Upper lobe of right lung (tissue), 1 donor: ENCODE results near the gene CHKA. TPM values are rescaled to one million over a fixed set of nuclear protein-coding genes. Genes with fewer than 3 reads are reported as not detected.

Source experiments
- ATAC-seq: fragments of 200-7000 bp; cut with Tn5 transposase; one replicate; pipeline ENCODE4 v1.9.1; 2020; ENCODE audit warnings: mild to moderate bottlenecking, moderate library complexity
- DNase-seq: peaks from one replicate; pipeline ENCODE4 v3.0.0-alpha.2; 2020
- H3K27ac ChIP-seq: fragments of 200-600 bp; one replicate; pipeline ENCODE4 v1.8.0; 2022
- H3K27me3 ChIP-seq: fragments of 200-600 bp; one replicate; pipeline ENCODE4 v1.8.0; 2022; ENCODE audit warnings: mild to moderate bottlenecking
- H3K36me3 ChIP-seq: fragments of 200-600 bp; one replicate; pipeline ENCODE4 v1.8.0; 2022
- H3K4me1 ChIP-seq: fragments of 200-600 bp; one replicate; pipeline ENCODE4 v1.8.0; 2022
- H3K4me3 ChIP-seq: fragments of 200-600 bp; one replicate; pipeline ENCODE4 v1.8.0; 2022; ENCODE audit warnings: mild to moderate bottlenecking
- H3K9me3 ChIP-seq: fragments of 200-600 bp; one replicate; pipeline ENCODE4 v1.8.0; 2022
- intact Hi-C: fragments of 100-400 bp; cut with DNase I; formaldehyde crosslinking; loops from one replicate; pipeline ENCODE4 v1.11.0; 2022
- total RNA-seq: library from RNA; stranded (reverse); fragmentation: NEBNext Ultra II Directional; extraction: Animal tissue kit (Norgen Biotek cat#: 25700); gene quantifications from one replicate; pipeline ENCODE4 v1.2.1, GENCODE V29; 2021
- TF ChIP-seq, protein P1 (sequence below): fragments of 200-600 bp; IDR thresholded peaks from one replicate; pipeline ENCODE4 v1.8.0; 2022; ENCODE audit warnings: antibody characterized with exemption
- donor health status: DM: no; HTN: yes; CAD: no; lungs with severe emphysema.

The CHKA gene
- total RNA-seq, 1 donor from 2014 or later = 53.3 TPM

- intact Hi-C loops = no loop called here
- Histone ChIP-seq H3K27ac (peak overlapping the region; percentile 91), H3K4me1 (peaks cover 54% of the 10 kb centered on the region), H3K4me3 (no peak overlapping the region), H3K36me3 (no peaks in the 10 kb centered on the region), H3K9me3 (no peaks in the 10 kb centered on the region), H3K27me3 (no peaks in the 10 kb centered on the region)
- TF ChIP-seq, protein P1, sequence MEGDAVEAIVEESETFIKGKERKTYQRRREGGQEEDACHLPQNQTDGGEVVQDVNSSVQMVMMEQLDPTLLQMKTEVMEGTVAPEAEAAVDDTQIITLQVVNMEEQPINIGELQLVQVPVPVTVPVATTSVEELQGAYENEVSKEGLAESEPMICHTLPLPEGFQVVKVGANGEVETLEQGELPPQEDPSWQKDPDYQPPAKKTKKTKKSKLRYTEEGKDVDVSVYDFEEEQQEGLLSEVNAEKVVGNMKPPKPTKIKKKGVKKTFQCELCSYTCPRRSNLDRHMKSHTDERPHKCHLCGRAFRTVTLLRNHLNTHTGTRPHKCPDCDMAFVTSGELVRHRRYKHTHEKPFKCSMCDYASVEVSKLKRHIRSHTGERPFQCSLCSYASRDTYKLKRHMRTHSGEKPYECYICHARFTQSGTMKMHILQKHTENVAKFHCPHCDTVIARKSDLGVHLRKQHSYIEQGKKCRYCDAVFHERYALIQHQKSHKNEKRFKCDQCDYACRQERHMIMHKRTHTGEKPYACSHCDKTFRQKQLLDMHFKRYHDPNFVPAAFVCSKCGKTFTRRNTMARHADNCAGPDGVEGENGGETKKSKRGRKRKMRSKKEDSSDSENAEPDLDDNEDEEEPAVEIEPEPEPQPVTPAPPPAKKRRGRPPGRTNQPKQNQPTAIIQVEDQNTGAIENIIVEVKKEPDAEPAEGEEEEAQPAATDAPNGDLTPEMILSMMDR = no peak
- peak; percentile 50 for ATAC-seq
- peak; percentile 92 for DNase-seq
These were observed 106.8 kb downstream of the CHKA start for GRCh38 chr11:68014157-68014946.

DNA sequence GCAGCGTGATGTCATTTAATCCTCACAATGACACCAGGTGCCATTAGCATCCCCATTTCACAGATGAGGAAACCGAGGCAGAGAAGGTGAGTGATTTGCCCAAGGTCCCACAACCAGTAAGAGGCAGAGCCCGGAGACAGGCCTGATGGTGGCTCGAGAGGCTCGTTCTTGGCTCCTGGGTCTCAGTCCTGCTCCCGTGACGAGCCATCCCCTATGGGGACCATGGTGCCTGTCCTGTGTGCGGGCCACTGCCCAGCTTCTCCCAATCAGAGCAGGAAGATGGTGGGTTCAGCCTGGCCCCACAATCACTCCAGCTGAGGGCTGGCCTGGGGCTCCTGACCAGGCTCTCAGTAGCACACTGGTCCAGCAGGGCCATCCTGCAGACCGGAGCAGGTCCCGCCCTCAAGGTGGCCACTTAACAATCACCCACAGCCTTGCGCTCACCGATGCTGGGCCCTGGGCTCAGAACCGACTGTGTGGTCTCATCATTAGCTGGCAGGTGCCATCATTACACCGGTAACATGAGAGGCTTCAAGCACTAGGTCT lies 107.5 kb downstream of the CHKA start:
- DNase-seq (peak; percentile 66), ATAC-seq (no peak)
- H3K4me1 ChIP-seq = peaks cover 61% of the 10 kb centered on the region
- no peaks in the 10 kb centered on the region for H3K36me3 ChIP-seq
- no peak overlapping the region for H3K4me3 ChIP-seq
- TF ChIP-seq, protein P1 = no peak
- H3K9me3 ChIP-seq = no peaks in the 10 kb centered on the region
- peak overlapping the region; percentile 91 for H3K27ac ChIP-seq
- intact Hi-C loops = no loop called here
- no peaks in the 10 kb centered on the region for H3K27me3 ChIP-seq

GRCh38 chr11:68012843-68013610 lies 108.2 kb downstream of the CHKA start:
- H3K9me3 ChIP-seq = no peaks in the 10 kb centered on the region
- DNase-seq (peak; percentile 87), ATAC-seq (peak; percentile 56)
- no peaks in the 10 kb centered on the region for H3K36me3 ChIP-seq
- H3K27ac ChIP-seq = peak overlapping the region; percentile 91
- H3K27me3 ChIP-seq = no peaks in the 10 kb centered on the region
- TF ChIP-seq, protein P1 = no peak
- H3K4me3 ChIP-seq = peak overlapping the region; percentile 10
- peaks cover 63% of the 10 kb centered on the region for H3K4me1 ChIP-seq
- intact Hi-C loops = no loop called here

DNA sequence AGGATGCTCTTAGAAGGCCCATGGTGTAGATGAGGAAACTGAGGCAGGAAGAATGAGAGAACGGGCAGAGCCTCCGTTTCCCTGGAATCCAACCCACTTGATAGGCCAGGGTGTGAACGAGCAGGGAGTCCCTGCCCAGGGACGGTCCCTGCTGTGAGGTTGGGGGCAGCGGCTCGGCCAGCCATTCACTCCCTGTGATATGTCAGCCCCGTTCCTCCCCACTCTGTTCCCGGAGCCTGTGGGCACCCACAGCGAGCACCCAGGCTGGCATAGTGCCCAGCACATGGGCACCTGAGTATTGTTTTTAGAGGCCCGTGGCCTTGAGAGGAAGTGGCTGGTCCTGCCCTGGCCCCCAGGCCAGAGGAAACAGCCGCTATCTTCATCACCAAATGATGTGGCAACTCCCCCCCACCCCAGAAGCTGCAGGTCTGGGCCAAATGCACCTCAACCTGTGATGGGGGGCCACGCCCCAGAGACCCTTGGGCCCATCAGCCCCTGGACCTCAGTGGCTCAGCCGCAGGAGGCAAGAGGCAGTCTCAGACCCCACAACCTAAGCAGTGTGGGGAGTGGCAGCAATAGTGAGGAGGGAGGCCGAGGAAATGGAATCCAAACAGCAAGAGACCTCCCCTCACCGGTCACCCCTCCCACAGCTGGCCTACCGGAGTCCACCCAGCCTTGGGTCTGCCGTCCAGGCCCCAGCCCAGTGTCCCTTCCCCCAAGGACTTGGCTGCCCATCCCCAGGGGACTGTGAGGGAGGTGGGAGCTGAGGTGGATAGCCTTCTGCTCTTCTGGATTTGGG lies 108.9 kb downstream of the CHKA start:
- H3K9me3 ChIP-seq = no peaks in the 10 kb centered on the region
- no peak for ATAC-seq
- intact Hi-C loops = no loop called here
- TF ChIP-seq, protein P1 = no peak
- H3K36me3 ChIP-seq = no peaks in the 10 kb centered on the region
- DNase-seq = peak; percentile 70
- H3K4me1 ChIP-seq = peaks cover 65% of the 10 kb centered on the region
- H3K4me3 ChIP-seq = peak overlapping the region; percentile 53
- no peaks in the 10 kb centered on the region for H3K27me3 ChIP-seq
- peak overlapping the region; percentile 91 for H3K27ac ChIP-seq
